ENCODE results near the gene KDM7A. TPM values are rescaled to one million over a fixed set of nuclear protein-coding genes. Genes with fewer than 3 reads are reported as not detected.

The KDM7A gene
- polyA plus RNA-seq, 2 of the 4 experiments (the other 2 are of a cell fraction) = 1.4 to 4.1 TPM

DNA sequence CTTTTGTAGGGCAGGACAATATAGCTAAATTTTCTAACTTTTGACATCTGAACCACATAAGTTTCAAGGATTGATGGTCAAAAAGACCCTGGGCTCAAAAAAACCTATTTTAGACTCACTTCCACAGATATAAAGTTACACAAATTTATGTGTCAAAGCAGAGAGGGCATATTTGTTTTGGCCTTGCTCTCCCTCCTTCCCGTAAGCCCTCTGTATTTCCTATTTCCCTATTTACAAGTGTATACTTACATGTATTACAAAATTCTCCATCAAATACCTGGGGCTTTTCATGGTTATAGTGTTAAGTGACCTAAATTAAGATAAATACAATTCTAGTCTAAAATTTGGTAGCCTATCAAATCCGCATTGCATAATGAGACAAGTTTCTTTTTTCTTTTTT lies 2.6 kb downstream of the KDM7A start:
- CTCF ChIA-PET = interaction anchor here (0.6 to 7.0 kb wide), 4 partner anchors 142 to 994 kb away, joined by 3 to 55 read pairs (median 3); no protein-coding TSS in a partner anchor
- 90% methylated on average over 2 of the region's 2 CpGs for WGBS (ENCODE audit: missing lambda C conversion rate)
- POLR2A ChIA-PET = interaction anchor here (1.4 kb wide), 1 partner anchor 152 kb away, joined by 3 read pairs; no protein-coding TSS in a partner anchor
- ATAC-seq (no peak), FAIRE-seq (no peak), DNase-seq (ENCODE audit: low read depth in 1 of 2, low spot score in 1 of 2) (no peak)
- peaks cover 4% of the 10 kb centered on the region; the same call in 2 of the 3 replicates for H3K9me3 ChIP-seq
- TF ChIP-seq, protein P1, sequence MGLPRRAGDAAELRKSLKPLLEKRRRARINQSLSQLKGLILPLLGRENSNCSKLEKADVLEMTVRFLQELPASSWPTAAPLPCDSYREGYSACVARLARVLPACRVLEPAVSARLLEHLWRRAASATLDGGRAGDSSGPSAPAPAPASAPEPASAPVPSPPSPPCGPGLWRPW (IDR thresholded peaks at IDR 0.05) = no peak
- TF ChIP-seq RNF2 (IDR thresholded peaks at IDR 0.05; ENCODE audit: borderline replicate concordance, low read depth) = no peak
- TF ChIP-seq, protein P2, sequence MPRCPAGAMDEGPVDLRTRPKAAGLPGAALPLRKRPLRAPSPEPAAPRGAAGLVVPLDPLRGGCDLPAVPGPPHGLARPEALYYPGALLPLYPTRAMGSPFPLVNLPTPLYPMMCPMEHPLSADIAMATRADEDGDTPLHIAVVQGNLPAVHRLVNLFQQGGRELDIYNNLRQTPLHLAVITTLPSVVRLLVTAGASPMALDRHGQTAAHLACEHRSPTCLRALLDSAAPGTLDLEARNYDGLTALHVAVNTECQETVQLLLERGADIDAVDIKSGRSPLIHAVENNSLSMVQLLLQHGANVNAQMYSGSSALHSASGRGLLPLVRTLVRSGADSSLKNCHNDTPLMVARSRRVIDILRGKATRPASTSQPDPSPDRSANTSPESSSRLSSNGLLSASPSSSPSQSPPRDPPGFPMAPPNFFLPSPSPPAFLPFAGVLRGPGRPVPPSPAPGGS (IDR thresholded peaks at IDR 0.05) = no peak
- no peak for TF ChIP-seq MAZ (IDR thresholded peaks at IDR 0.05; ENCODE audit: borderline replicate concordance, low read depth, low read length)
- no peak for TF ChIP-seq SMC3 (IDR thresholded peaks at IDR 0.05)
- TF ChIP-seq, protein P3, sequence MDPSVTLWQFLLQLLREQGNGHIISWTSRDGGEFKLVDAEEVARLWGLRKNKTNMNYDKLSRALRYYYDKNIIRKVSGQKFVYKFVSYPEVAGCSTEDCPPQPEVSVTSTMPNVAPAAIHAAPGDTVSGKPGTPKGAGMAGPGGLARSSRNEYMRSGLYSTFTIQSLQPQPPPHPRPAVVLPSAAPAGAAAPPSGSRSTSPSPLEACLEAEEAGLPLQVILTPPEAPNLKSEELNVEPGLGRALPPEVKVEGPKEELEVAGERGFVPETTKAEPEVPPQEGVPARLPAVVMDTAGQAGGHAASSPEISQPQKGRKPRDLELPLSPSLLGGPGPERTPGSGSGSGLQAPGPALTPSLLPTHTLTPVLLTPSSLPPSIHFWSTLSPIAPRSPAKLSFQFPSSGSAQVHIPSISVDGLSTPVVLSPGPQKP (IDR thresholded peaks at IDR 0.05; ENCODE audit: low read depth, low read length) = no peak
- TF ChIP-seq RARB (CRISPR knock-in tag; IDR thresholded peaks at IDR 0.05) = no peak
- TF ChIP-seq NR3C1 (IDR thresholded peaks at IDR 0.05) = no peak
- TF ChIP-seq EHF (CRISPR knock-in tag; IDR thresholded peaks at IDR 0.05) = no peak
- TF ChIP-seq ZNF302 (CRISPR knock-in tag; IDR thresholded peaks at IDR 0.05) = no peak
- TF ChIP-seq HEYL (CRISPR knock-in tag; IDR thresholded peaks at IDR 0.05) = no peak
- no peak for TF ChIP-seq PHF8 (IDR thresholded peaks at IDR 0.05; ENCODE audit: borderline replicate concordance, low read depth)
- TF ChIP-seq FOSB (CRISPR knock-in tag; IDR thresholded peaks at IDR 0.05) = no peak
- TF ChIP-seq KDM5A (IDR thresholded peaks at IDR 0.05) = no peak
- TF ChIP-seq, protein P4, sequence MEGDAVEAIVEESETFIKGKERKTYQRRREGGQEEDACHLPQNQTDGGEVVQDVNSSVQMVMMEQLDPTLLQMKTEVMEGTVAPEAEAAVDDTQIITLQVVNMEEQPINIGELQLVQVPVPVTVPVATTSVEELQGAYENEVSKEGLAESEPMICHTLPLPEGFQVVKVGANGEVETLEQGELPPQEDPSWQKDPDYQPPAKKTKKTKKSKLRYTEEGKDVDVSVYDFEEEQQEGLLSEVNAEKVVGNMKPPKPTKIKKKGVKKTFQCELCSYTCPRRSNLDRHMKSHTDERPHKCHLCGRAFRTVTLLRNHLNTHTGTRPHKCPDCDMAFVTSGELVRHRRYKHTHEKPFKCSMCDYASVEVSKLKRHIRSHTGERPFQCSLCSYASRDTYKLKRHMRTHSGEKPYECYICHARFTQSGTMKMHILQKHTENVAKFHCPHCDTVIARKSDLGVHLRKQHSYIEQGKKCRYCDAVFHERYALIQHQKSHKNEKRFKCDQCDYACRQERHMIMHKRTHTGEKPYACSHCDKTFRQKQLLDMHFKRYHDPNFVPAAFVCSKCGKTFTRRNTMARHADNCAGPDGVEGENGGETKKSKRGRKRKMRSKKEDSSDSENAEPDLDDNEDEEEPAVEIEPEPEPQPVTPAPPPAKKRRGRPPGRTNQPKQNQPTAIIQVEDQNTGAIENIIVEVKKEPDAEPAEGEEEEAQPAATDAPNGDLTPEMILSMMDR (IDR thresholded peaks at IDR 0.05) = no peak
- TF ChIP-seq, protein P5, sequence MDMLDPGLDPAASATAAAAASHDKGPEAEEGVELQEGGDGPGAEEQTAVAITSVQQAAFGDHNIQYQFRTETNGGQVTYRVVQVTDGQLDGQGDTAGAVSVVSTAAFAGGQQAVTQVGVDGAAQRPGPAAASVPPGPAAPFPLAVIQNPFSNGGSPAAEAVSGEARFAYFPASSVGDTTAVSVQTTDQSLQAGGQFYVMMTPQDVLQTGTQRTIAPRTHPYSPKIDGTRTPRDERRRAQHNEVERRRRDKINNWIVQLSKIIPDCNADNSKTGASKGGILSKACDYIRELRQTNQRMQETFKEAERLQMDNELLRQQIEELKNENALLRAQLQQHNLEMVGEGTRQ (IDR thresholded peaks at IDR 0.05) = no peak
- no peak overlapping the region for H3K27ac ChIP-seq
- no peak overlapping the region for H3K4me3 ChIP-seq
- H3K4me1 ChIP-seq = peaks cover 13% of the 10 kb centered on the region; the same call in 1 of the 3 replicates
- no peak overlapping the region for H3K4me2 ChIP-seq

DNA sequence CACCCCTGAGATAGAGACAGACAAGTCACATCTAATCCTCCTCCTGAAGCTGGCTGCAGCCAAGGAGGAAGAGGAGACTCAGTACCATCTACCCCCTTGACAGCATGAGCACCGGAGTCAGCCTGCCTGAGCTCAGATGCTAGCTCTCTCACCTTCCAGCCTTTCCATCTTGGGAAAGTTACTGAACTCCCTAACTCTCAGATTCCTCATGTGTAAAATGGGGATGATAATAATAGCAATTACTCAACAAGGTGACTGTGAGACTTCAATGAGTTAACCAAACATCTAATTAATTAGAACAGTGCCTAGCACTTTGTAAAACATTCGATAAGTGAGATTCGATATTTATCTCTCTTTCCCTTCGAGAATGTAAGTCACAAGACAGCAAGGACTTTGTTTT lies 6.4 kb downstream of the KDM7A start:
- no peak for DNase-seq (ENCODE audit: low read depth in 1 of 2, low spot score in 1 of 2)
- no peak for FAIRE-seq
- CTCF ChIA-PET = interaction anchor here (2.4 to 3.5 kb wide), 2 partner anchors 155 to 157 kb away, joined by 6 to 13 read pairs; no protein-coding TSS in a partner anchor
- Histone ChIP-seq H3K4me2 (no peak overlapping the region), H3K9me3 (no peaks in the 10 kb centered on the region), H3K4me3 (no peak overlapping the region), H3K4me1 (peaks cover 28% of the 10 kb centered on the region), H3K27ac (no peak overlapping the region)
- POLR2A ChIA-PET = no interaction called here
- no peak for ATAC-seq
- 80% methylated on average over 4 of the region's 4 CpGs for WGBS (ENCODE audit: missing lambda C conversion rate)
- TF ChIP-seq, protein P4 (IDR thresholded peaks at IDR 0.05) = no peak
- TF ChIP-seq ZFP36 (IDR thresholded peaks at IDR 0.05; ENCODE audit: borderline replicate concordance, partially characterized antibody) (no peak), JUN (IDR thresholded peaks at IDR 0.05) (no peak), TFCP2L1 (CRISPR knock-in tag; IDR thresholded peaks at IDR 0.05) (no peak), RARB (CRISPR knock-in tag; IDR thresholded peaks at IDR 0.05) (no peak), ESRRA (IDR thresholded peaks at IDR 0.05; ENCODE audit: borderline replicate concordance, low read length) (no peak), RFX5 (IDR thresholded peaks at IDR 0.05) (no peak), HEYL (CRISPR knock-in tag; IDR thresholded peaks at IDR 0.05) (no peak), EHMT2 (IDR thresholded peaks at IDR 0.05; ENCODE audit: low read depth) (no peak), SMC3 (IDR thresholded peaks at IDR 0.05) (no peak), FOXS1 (CRISPR knock-in tag; IDR thresholded peaks at IDR 0.05) (no peak)

All from A549 (cell line).